Myocyte (in vitro differentiated cells): ENCODE data around the gene HOXB5. TPM values are rescaled to one million over a fixed set of nuclear protein-coding genes. Genes with fewer than 3 reads are reported as not detected.

ENCODE experiments used
- DNase-seq: peaks from one replicate; pipeline ENCODE4 v3.0.0-alpha.2; 2012; ENCODE audit warnings: low read depth
- total RNA-seq: library from RNA; depleted of rRNA; stranded (reverse); fragments of >200 nt; gene quantifications from 2 replicates; pipeline ENCODE4 v1.2.3, GENCODE V29; 2014

Gene HOXB5
- total RNA-seq, 1 donor from 2014 or later: 0.80 TPM

- DNase-seq: no peak
Measured at GRCh38 chr17:48551596-48552465, 41.7 kb downstream of the HOXB5 start.

DNA sequence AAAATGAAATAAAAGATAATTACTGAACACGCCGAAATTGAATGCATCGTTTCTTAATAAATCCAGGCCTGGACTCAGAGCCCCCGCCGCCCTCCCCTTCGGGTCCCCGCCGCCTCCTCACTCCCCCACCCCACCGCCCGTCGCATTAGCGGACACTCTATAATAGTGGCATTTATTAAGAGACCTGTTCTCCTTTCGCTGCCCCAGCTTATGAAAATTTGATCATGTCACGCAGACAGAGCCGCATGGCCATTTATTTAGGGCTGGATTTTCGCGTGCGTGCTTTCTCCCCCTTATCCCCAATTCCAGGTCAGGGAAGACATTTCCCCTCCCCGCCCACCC lies 42.4 kb downstream of the HOXB5 start:
- no peak for DNase-seq

- DNase-seq: no peak
Measured at GRCh38 chr17:48550502-48551213, 42.9 kb downstream of the HOXB5 start.

DNA sequence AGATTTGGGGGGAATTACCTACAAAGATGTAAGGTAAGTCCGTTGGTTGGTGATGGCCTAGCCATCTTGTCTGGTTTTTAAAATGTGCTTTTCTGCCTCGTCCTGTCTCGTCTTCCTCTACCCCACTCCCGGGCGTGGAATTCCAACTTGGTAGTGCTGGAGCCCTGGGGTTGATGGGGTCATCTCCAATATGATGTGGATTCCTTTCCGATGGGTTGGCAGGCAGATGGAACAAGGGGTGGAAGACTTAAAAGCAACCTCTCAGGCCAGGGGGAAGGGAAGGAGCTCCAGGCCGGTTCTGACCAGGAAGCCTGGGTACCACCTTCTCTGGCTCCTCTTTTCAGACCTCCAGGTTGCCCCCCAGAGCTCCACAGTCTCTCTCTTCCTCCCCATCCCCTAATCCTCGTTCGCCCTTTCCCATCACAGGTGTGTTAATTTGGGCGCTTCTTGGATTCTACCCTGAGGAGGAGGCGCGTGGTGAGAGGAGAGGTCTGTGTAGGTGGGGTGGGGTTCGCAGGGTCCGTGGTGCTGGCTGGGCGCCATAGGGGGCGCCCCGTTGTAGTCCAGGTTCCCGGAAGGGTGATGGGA lies 43.6 kb downstream of the HOXB5 start:
- no peak for DNase-seq

DNA sequence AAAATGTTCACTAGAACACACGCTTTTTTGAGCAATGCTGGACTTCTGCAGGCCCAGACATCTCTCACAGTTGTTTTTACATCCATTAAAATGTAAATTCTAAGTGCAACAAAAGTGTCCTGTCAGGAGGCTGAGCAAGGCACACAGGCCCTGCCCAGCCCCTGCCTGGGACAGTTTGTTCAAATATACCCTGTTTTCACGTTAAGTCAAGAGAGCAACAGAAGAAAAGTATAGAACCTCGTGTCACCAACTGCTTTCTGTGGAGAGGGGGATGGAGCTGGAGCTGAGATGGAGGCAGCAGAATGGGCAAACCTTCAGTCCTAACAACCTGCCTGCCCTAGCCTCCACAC lies 44.3 kb downstream of the HOXB5 start:
- DNase-seq: no peak

GRCh38 chr17:48548523-48549280 lies 44.9 kb downstream of the HOXB5 start:
- DNase-seq: no peak

DNA sequence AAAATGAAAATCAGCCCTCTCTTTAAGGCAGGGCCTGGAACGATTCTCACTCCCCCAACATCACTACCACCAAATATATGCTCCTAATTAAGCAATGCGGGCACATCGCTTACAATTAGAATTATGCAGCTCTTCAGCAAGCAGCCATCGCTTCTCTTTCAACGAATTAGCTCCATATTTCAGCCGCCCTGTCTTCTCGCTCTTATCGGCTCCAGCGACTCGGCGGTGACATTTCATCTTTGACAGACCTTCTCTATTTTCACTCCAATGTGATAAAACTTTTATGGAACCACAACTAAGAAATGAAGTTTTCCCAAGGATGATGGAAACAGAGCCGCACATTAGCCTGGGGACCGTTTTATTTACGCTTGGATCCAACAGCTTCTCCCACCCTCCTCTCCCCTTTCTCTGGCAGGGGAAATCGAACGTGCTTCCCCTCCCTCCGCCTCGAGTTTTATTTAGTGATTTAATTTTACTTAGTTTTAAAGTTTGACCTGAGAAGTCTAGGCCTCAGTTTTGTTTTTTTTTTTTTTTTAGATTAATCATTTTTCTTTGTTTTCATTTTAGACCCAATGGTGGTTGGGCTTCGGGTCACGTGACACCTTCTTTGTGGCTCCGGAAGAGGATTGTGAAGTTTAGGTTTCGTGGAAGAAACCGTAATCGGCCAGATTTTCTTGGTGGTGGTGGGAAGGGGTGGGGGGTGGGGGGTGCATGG lies 45.6 kb downstream of the HOXB5 start:
- DNase-seq: no peak

DNA sequence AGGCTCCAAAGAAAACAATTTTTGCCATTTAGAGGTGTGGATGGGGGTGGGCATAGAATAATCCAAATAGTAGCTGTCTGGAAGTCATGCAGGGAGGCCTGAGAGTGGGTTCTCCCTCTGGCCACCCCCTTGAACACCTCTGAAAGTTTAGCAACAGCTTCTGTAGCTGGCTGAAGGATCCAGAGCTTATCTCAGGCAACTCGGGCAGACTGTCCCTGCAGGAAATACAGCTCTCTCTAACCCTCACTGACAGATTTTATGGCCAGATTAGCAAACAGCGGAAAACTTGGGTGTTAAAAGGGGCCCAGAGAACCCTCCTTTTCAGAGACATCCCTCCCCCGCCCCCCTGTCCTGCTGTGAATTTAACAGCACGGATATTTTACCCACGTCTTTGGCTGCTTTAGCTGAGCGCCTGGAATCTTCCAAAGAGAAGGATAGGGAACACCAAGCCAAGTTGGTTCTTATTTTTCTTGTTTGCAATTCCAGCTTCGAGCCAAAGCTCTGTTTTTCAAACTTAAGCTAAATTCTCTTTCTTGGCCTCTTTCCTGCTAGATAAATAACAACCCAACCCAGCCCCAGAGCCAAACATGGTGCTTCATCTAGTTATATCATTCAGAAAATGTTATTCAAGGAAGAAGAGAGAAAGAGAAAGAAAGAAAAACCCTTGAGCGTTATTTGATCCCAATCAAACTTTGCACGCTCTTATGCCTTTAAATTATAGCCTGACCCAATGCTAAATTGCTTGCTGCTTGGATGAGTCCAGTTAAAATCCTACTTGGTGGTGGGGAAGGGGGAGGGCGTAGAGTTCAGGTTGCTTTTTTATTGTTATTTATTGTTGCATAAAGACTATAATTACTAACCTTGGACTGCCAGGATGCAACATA lies 46.4 kb downstream of the HOXB5 start:
- no peak for DNase-seq

DNA sequence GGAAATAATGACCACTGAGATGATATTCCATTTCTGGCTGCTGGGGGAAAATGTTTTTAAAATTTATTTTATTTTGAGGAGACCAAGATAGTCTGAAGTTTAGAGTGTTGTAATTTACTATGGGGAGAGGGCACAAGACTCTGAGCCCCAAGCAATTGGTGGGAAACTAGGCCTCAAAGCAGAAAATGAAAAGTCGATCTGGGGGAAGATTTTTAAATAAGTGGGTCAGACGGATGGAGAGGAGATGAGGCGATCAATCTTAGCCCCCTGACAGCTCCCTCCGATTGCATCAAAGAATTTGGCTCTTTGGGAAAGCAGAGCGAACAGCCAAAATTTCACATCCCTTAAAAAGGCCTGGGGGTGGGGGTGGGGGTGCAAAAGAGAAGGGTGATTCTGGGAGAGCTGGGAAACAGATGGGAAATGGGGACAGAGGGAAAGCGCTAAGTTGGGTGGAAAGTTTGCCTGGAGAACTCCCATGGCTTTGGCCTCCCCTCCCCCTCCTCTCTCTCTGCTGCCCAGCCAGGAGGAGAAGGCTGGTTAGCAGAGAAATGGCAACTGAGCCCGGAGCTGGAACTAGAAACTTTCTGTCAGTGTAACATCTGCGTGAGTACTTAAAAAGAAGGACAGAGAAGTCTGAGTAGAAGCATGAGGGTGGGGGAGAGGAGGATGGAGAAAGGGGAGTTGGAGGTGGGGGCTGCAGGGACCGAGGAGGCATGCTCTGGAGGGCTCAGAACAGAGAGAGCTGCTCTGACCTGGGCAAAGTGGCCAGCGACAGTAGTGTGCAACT lies 47.2 kb downstream of the HOXB5 start:
- DNase-seq: peak; percentile 53

DNA sequence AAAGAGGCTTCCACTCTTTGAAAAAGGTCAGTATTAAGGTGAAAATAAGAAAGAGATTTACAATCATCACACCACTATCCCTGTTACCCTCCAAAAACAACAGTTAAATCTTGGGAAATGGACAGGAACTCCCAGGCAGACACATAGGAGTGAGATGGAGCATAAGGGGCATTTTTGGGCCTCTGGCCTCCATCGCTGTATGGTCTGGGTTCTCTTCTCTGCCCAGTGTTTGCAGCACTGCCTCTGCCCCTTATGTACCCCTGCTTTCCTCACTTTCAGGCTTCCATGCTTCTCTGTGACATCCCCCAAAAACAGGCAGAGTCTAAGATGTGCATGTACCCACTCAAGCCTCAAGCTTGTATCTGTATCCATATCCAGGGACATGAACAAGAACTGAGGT lies 48.0 kb downstream of the HOXB5 start:
- no peak for DNase-seq

- DNase-seq: peak; percentile 75
Measured at GRCh38 chr17:48545022-48545375, 48.6 kb downstream of the HOXB5 start, which contains the start of gene HOXB2. TSS of gene HOXB2 (minus strand) at chr17:48545109. CDS start at chr17:48544911, 198 bp downstream.

DNA sequence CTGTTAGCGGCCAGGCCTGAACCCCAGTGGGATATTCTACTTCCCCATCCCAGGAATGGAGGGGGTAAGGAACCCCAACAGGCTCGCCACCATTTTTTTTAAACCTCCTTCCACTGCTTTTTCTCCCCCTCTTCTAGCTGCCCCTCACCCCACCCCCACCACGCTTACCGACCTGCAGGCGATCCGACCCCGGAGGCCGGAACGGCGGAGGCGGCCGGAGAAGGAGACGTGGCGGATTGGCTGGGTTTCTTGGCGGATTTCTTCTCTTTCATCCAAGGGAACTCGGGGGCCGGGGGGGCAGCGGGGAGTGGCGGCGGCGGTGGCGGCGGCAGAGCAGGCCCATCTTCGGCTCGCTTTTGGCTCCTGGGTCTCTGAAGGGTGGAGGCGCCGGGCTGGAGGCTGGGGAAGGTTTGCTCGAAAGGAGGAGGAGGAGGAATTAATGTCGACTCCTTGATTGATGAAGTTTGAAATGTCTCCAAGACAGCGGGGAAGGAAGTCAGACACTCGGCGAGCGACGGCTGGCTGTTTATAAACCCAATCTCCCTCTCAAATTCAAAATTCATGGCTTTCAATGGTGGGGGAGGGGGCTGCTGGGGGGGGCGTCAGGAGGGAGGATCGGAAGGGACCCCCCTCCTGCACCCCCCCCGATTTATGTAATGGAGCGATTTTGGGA lies 49.1 kb downstream of the HOXB5 start:
- peak; percentile 82 for DNase-seq

GRCh38 chr17:48543854-48544348 lies 49.7 kb downstream of the HOXB5 start:
- DNase-seq: no peak

DNA sequence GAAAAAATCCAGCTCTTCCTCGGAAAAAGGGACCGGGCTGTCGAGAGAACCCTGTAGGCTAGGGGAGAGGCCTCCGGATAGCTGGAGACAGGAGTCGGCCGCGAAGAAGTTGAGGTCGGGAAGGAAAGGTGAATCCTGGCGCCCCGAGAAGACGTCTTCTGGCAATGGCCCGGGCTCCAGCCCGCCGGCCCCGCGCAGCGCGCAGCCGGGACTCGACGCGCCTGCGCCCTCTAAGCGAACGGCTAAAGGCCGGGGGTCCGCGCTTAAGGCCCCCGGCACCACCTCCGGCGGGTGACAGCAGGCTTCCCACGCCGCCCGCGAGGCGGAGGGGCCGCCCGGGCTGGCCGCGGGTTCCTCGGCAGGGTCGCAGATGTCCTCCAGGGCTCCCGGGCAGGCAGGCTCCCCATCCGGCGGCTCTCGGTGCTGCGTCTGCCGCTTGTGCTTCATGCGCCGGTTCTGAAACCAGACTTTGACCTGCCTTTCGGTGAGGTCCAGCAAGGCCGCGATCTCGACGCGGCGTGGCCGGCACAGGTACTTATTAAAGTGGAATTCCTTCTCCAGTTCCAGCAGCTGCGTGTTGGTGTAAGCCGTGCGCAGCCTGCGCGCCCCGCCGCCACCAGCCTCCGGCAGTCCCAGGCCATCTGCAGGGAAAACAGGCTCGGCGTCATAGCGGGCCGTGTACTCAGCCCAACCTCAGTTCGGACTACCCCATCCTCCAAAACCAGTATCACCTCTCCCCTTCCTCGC lies 50.3 kb downstream of the HOXB5 start:
- peak; percentile 80 for DNase-seq

- no peak for DNase-seq
Measured at GRCh38 chr17:48542698-48543106, 50.9 kb downstream of the HOXB5 start.

DNA sequence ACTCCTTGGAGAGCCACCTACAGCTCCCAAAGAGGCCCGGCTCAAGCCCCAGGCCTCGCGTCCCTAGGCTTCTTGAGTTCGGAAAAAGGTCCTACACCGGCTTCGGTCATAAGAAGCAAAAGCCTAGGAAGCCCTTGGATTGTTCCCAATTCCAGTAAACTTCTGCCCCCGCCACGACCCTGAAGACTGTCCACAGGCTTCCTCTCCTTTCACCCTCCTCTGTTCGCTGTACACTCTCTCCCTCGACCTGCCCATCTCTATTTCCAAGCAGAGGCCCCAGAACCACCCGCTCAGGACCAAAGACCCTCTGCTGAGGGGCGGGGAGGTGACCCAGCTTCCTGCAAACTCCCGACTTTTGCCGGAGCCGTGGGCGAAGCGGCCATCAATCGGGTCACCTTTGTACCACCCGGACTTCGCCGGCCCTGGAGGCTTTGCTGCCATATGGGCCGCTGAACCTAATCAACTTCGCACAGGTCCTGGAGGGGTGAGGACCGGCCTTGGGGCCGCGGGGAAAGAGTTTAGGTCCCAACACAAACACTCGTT lies 51.4 kb downstream of the HOXB5 start:
- DNase-seq: no peak

DNA sequence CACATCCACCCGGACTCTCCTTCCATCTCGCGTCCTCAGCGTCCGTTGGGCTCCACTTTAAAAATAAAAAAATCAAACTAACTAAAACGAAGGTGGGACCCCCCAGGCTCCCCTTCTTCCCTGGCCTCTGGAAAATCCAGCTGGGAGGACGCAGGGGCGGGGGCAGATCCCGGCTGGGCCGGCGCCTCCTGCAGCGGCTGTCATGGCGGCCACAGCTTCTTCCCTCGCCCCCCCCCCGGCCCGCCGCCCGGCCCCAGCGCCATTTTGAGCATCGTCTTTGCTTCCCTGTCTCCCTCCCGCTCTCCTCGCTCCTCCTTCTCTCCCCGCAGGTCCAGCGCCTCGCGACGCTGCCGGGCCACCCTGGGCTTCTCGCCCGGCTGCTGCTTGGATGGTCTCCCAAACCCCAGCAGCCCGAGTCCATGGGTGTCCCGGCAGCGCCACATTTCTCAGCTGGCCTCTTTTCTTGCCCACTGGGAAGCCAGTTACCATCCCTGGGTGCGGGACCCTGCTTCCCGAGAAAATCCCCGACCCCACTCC lies 51.9 kb downstream of the HOXB5 start:
- peak; percentile 87 for DNase-seq
